Muscle layer of colon (tissue), 2 donors: ENCODE measurements around the gene RAPGEF4.

ENCODE experiments used
- H3K27ac ChIP-seq: one replicate; pipeline ENCODE4 v1.7.0; 2013; ENCODE audit warnings: low read depth, mild to moderate bottlenecking, low read length, moderate library complexity
- H3K27me3 ChIP-seq, 2 donors: one replicate each; pipeline ENCODE4 v1.7.0; 2013; ENCODE audit warnings: low read length in 2 of 2, mild to moderate bottlenecking in 2 of 2; ENCODE audit not compliant: insufficient read depth in 2 of 2, control insufficient read depth in 1 of 2
- H3K36me3 ChIP-seq: one replicate; pipeline ENCODE4 v1.7.0; 2013; ENCODE audit warnings: mild to moderate bottlenecking, low read length; ENCODE audit not compliant: insufficient read depth
- H3K4me1 ChIP-seq: one replicate; pipeline ENCODE4 v1.7.0; 2013; ENCODE audit warnings: mild to moderate bottlenecking, low read length; ENCODE audit not compliant: insufficient read depth
- H3K4me3 ChIP-seq, 2 donors: one replicate each; pipeline ENCODE4 v1.7.0; 2013; ENCODE audit warnings: low read length in 2 of 2, low read depth in 1 of 2, mild to moderate bottlenecking in 1 of 2, moderate library complexity in 1 of 2
- H3K9ac ChIP-seq: one replicate; pipeline ENCODE4 v1.7.0; 2013; ENCODE audit warnings: low read length
- H3K9me3 ChIP-seq: one replicate; pipeline ENCODE4 v1.7.0; 2013; ENCODE audit warnings: mild to moderate bottlenecking, low read length
- donor health status: abdominal sarcoma.
- donor health status: Adenocarcinoma of cecum.

The RAPGEF4 gene

DNA sequence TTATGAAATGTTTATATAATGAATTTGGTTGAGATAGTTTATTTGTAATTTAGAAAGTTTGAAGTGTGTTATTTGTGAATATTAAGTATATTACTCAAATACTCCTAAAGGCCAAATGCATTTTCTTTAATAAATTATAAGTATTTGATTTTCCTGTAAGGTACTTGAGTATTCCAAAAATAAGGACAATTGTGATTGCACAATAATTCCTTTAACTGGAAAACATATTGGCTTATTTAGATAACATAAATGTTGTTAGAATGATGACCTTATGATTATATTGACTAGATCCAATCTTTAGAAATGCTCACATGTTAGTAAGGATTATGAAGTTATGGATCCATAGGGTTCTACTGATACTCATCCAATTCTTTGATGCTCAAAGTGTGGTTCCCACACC, 214.9 kb downstream of the RAPGEF4 start:
- no peak overlapping the region for H3K9ac ChIP-seq
- no peaks in the 10 kb centered on the region for H3K36me3 ChIP-seq
- H3K4me3 ChIP-seq: no peak overlapping the region
- H3K27me3 ChIP-seq: no peaks in the 10 kb centered on the region
- no peaks in the 10 kb centered on the region for H3K9me3 ChIP-seq
- no peaks in the 10 kb centered on the region for H3K4me1 ChIP-seq
- no peak overlapping the region for H3K27ac ChIP-seq

DNA sequence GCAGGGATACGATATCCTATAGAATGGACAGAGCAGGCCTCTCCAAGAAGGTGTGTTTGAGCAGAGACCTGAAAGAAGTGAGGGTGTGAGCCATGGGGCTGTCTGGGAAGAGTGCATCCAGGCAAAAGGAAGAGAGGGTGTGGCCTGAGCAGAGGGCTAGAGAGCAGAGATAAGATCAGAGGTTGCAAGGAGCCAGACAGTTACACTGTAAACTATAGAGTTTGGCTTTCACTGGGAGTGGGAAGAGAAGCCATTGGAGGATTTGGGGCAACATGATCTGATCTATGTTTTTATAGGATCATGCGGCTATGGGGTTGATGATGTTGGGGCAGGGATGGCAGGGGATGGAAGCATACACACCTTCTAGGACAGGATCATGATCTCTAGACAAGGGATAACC, 215.9 kb downstream of the RAPGEF4 start:
- H3K4me3 ChIP-seq: no peak overlapping the region
- H3K9ac ChIP-seq: no peak overlapping the region
- H3K27me3 ChIP-seq: no peaks in the 10 kb centered on the region
- no peaks in the 10 kb centered on the region for H3K9me3 ChIP-seq
- H3K4me1 ChIP-seq: no peaks in the 10 kb centered on the region
- no peaks in the 10 kb centered on the region for H3K36me3 ChIP-seq
- no peak overlapping the region for H3K27ac ChIP-seq

DNA sequence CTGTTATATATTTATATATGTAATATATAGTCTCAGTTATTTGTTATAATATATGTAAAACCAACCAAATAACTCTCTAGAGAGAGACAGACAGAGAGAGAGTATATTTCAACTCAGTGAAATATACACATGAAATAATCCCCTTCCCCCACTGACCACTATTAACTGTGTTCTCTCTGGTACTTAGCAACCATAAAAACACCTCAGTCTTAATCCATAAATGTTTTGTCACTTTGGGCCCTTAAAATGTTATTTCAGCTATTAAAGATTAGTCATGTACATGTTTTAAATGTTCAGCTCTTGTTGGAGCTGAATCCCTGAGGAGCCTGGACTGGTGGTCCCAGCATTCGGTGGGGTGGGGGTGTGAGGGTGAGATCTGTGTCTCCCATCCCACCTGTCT, 217.8 kb downstream of the RAPGEF4 start:
- no peak overlapping the region for H3K9ac ChIP-seq
- no peaks in the 10 kb centered on the region for H3K9me3 ChIP-seq
- H3K4me3 ChIP-seq: no peak overlapping the region
- no peaks in the 10 kb centered on the region for H3K27me3 ChIP-seq
- H3K36me3 ChIP-seq: no peaks in the 10 kb centered on the region
- H3K27ac ChIP-seq: no peak overlapping the region
- no peaks in the 10 kb centered on the region for H3K4me1 ChIP-seq

DNA sequence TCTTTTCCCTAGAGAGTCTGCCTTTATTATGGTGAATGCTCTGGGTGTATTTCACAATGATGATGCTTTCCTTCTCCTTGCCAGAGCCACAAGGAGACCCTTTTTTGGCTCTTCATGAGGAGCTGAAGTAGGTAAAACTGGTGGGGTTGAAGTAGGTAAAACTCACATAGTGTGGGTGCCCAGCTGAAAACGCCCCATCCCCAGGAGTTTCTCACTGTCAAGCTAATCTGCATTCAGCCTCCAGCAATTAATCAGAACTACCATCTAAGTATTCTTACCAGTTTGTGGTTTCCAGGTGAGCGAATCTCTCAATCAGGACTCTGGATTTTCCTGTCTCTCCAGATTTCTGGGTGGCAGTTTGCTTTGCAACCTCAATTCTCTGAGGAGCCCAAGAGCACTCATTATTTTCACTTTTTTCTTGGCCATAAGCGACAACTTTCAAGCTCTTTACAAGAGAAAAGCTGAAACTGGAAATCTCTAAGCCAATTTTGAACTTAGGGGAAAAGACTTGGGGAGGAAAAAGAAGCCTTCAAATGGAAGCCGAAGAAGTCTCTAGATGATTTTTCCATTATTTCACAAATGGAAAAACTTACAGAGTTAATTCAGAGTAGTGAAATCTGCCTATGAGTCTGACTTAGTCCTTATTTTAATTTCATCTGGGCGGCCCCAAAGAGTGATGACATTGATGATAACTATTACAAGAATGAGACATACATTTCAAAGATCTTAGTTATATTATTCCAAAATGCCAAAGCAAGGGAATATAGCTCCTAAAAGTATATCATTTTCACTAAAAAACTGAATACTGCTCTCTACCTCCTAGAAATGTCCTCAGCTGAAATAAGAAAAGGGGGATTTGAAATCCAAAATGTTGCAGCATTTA, 218.6 kb downstream of the RAPGEF4 start:
- no peak overlapping the region for H3K9ac ChIP-seq
- H3K4me3 ChIP-seq: no peak overlapping the region
- no peak overlapping the region for H3K27ac ChIP-seq
- H3K4me1 ChIP-seq: no peaks in the 10 kb centered on the region
- no peaks in the 10 kb centered on the region for H3K9me3 ChIP-seq
- no peaks in the 10 kb centered on the region for H3K36me3 ChIP-seq
- no peaks in the 10 kb centered on the region for H3K27me3 ChIP-seq

DNA sequence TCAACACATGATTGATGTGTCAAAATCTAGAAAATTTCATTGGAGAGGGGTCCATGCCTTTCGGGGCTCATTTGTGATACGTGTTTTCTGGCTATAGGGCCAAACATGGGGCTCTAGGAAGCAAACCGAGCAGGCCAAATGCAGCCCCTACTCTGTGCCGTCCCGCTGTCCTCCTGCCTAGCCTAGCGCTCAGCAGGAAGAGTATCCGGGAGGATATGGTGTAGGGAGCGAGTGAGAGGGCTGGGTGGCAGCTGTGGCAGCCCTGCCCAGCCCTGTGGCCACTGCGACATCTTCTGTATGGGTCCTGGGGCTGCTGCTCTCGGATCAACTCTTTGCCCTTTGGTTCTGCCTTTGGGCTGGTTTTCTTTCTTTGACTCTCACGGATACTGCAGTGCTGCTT, 219.9 kb downstream of the RAPGEF4 start:
- no peaks in the 10 kb centered on the region for H3K9me3 ChIP-seq
- H3K27ac ChIP-seq: no peak overlapping the region
- no peak overlapping the region for H3K4me3 ChIP-seq
- H3K36me3 ChIP-seq: no peaks in the 10 kb centered on the region
- no peaks in the 10 kb centered on the region for H3K27me3 ChIP-seq
- H3K4me1 ChIP-seq: no peaks in the 10 kb centered on the region
- no peak overlapping the region for H3K9ac ChIP-seq

DNA sequence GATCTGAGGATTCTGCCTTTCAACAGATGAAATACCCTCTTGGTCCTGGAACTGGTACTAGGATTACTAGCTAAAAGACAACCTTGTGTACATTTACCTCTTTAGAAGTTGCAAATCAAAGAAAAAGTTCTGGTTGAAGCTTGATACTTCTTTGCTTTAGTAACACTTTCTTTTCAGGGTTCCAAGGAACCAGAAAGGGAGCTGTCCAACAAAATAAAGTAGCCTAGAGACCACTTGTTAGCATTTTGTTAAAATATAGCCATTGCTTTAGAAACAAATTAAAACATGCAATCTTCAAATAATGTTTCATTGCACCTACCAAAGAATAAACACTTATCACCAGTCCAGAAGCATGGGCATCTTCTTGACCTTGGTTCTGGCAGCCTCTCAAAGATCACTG, 222.1 kb downstream of the RAPGEF4 start:
- no peak overlapping the region for H3K4me3 ChIP-seq
- H3K36me3 ChIP-seq: no peaks in the 10 kb centered on the region
- no peak overlapping the region for H3K27ac ChIP-seq

DNA sequence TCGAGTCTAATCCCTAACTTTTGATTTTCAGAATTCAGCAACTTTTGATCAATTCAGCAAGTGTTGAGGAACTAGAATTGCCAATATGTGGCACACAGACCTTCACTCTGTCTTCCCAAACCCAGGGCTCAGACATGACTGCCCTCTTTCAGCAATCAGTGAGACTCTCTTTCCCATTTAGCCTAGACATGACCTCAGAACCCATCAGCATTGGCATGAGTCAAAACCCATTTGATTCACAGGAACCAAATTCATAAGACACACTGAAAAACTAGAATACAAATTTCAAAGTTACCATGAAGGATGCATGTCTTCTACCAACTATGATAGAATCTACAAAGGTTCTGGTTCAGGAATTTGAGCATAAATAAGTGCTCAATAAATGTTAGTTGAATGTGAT, 226.4 kb downstream of the RAPGEF4 start:
- no peak overlapping the region for H3K27ac ChIP-seq
- H3K9ac ChIP-seq: no peak overlapping the region
- no peaks in the 10 kb centered on the region for H3K9me3 ChIP-seq
- H3K4me1 ChIP-seq: no peaks in the 10 kb centered on the region
- H3K4me3 ChIP-seq: no peak overlapping the region
- no peaks in the 10 kb centered on the region for H3K27me3 ChIP-seq
- no peaks in the 10 kb centered on the region for H3K36me3 ChIP-seq

More for the DNA sequence above, 222.1 kb downstream of the RAPGEF4 start:
- Histone ChIP-seq H3K4me1 (no peaks in the 10 kb centered on the region), H3K27me3 (no peaks in the 10 kb centered on the region), H3K9ac (no peak overlapping the region), H3K9me3 (no peaks in the 10 kb centered on the region)

DNA sequence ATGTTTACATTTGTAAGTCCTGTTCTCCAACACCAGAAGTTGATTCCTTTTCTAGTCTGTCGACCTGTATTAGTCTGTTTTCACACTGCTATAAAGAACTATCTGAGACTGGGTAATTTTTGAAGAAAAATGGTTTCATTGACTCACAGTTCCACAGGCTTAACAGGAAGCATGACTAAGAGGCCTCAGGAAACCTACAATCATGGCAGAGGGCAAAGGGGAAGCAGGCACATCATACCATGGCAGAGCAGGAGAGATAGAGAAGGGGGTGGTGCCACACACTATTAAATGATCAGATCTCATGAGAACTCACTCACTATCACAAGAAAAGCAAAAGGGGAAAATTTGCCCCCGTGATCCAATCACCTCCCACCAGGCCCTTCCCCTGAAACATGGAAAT, 227.2 kb downstream of the RAPGEF4 start:
- Histone ChIP-seq H3K4me3 (no peak overlapping the region), H3K27ac (no peak overlapping the region), H3K9me3 (no peaks in the 10 kb centered on the region), H3K36me3 (no peaks in the 10 kb centered on the region), H3K9ac (no peak overlapping the region), H3K4me1 (no peaks in the 10 kb centered on the region), H3K27me3 (no peaks in the 10 kb centered on the region)

DNA sequence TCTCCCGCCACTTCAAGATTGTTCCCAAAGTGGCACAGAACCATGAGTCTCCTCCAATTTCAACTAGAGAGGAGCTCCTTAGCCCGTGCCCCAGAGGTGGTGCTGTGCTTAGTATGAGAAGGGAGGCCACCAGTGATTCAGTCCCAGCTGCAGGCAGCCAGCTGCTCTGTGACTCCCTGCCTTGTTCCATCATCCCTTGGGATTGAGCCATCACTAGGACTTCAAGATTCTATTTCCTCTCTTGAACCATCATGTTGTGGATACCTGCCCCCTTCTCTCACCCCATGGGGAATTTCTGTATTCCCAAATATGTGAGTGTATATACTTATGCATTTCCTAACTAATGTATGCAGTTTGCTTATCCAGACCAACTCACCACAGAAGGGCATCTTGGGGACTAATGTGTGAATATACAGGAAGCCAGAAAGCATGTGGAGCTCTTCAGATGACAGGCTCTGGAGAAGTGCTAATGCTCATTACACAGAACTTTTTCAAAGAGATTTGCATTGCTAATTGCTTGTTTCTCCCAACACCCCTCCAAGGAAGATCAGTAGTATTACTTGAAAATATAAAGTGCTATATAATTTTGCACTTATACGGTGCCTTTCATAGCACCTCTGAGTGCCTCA, 229.0 kb downstream of the RAPGEF4 start:
- Histone ChIP-seq H3K9ac (no peak overlapping the region), H3K27me3 (no peaks in the 10 kb centered on the region), H3K9me3 (no peaks in the 10 kb centered on the region), H3K4me3 (no peak overlapping the region), H3K36me3 (no peaks in the 10 kb centered on the region), H3K4me1 (no peaks in the 10 kb centered on the region), H3K27ac (no peak overlapping the region)

DNA sequence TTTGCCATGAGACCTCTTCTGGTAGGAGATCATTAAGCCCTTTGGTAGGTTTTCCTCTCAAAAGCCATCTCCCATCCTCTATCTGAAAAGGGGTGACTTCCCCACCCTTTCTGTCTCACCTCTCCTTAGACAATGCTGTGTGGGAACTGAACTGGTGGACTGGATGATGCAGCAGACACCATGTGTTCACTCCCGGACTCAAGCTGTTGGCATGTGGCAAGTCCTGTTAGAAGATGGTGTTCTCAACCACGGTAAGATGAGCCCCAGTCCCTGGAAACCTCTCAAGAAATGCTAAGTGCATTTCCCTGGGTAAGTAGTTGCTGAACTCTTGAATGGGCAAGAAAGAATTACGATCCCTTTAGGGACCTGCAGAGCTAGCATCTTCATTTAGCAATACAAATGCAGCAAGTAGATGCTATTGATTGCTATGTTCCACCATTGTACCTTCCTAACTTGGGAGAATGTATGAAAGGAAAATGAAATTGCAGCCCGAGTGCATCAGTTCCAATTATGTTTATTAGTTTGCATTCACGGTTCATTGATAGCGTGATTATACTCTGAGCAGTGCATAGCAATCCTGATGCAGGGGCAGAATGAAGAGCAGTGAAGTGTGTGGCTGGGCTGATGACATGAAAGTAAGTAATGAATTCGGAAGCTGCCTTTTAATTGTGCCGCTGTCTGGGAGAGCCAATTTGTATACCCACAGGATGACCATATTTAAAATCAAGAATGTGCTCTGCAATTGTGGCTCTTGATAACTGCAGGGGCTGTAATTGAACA, 230.0 kb downstream of the RAPGEF4 start:
- no peak overlapping the region for H3K4me3 ChIP-seq
- H3K27me3 ChIP-seq: no peaks in the 10 kb centered on the region

More for the DNA sequence above, 230.0 kb downstream of the RAPGEF4 start:
- H3K9ac ChIP-seq: no peak overlapping the region
- H3K27ac ChIP-seq: no peak overlapping the region
- H3K4me1 ChIP-seq: no peaks in the 10 kb centered on the region
- H3K36me3 ChIP-seq: no peaks in the 10 kb centered on the region
- H3K9me3 ChIP-seq: no peaks in the 10 kb centered on the region
